CD14-positive monocyte (primary cell): Measurements from ENCODE around the gene CCND1. TPM values are rescaled to one million over a fixed set of nuclear protein-coding genes. Genes with fewer than 3 reads are reported as not detected.

ENCODE experiments used
- DNase-seq, 3 donors: peaks; one replicate each; pipeline ENCODE4 v3.0.0-alpha.2; 2011 to 2022
- H2AFZ ChIP-seq: 2 replicates; pipeline ENCODE4 v1.6.0; 2012; ENCODE audit warnings: mild to moderate bottlenecking, low read depth, low read length, inconsistent platforms; ENCODE audit not compliant: insufficient read depth, poor library complexity, severe bottlenecking
- H3K27ac ChIP-seq, 2 donors: 1 replicate in 1 of 2; 2 replicates in 1 of 2; pipeline ENCODE4 v1.5.1; 2012 to 2013; ENCODE audit warnings: low read length in 2 of 2, control low read depth in 1 of 2, inconsistent platforms in 1 of 2, low read depth in 1 of 2, mild to moderate bottlenecking in 1 of 2
- H3K27me3 ChIP-seq, 2 donors: one replicate each; pipeline versions ENCODE4 v1.6.0 to v1.6.1; 2011 to 2013; ENCODE audit warnings: low read length in 2 of 2; ENCODE audit not compliant: control insufficient read depth in 2 of 2, insufficient read depth in 2 of 2
- H3K36me3 ChIP-seq, 2 donors: replicated peaks in 1 of 2; 1 replicate in 1 of 2; 2 replicates in 1 of 2; pipeline versions ENCODE4 v1.5.1 to v1.6.1; 2012 to 2013; ENCODE audit warnings: low read length in 2 of 2, control low read depth in 1 of 2, inconsistent platforms in 1 of 2, mild to moderate bottlenecking in 1 of 2; ENCODE audit not compliant: insufficient read depth in 2 of 2, control insufficient read depth in 1 of 2
- H3K4me1 ChIP-seq, 2 donors: 1 replicate in 1 of 2; 2 replicates in 1 of 2; pipeline versions ENCODE4 v1.5.1 to v1.6.1; 2012 to 2013; ENCODE audit warnings: low read length in 2 of 2, control low read depth in 1 of 2, inconsistent platforms in 1 of 2, mild to moderate bottlenecking in 1 of 2, moderate library complexity in 1 of 2; ENCODE audit not compliant: insufficient read depth in 2 of 2, control insufficient read depth in 1 of 2
- H3K4me2 ChIP-seq: replicated peaks from 2 replicates; pipeline ENCODE3; 2012; ENCODE audit warnings: low read length, moderate library complexity, mild to moderate bottlenecking; ENCODE audit not compliant: poor library complexity, severe bottlenecking; ENCODE audit errors: extremely low read depth
- H3K4me3 ChIP-seq, 3 experiments: fragments of 200-600 bp in 1 of 3; sonication (generic) in 1 of 3; replicated peaks in 1 of 3; 1 replicate in 2 of 3; 2 replicates in 1 of 3; pipeline ENCODE4 v1.5.1; 2011 to 2013; ENCODE audit warnings: low read length in 3 of 3, mild to moderate bottlenecking in 3 of 3, control low read depth in 2 of 3, low read depth in 2 of 3, inconsistent platforms in 1 of 3, moderate library complexity in 1 of 3
- H3K79me2 ChIP-seq: 2 replicates; pipeline ENCODE4 v1.6.0; 2012; ENCODE audit warnings: mild to moderate bottlenecking, control low read depth, inconsistent platforms, low read length, moderate library complexity; ENCODE audit not compliant: insufficient read depth
- H3K9ac ChIP-seq: 2 replicates; pipeline ENCODE4 v1.6.0; 2017; ENCODE audit warnings: low read length, mild to moderate bottlenecking; ENCODE audit not compliant: insufficient read depth, poor library complexity, severe bottlenecking
- H3K9me3 ChIP-seq, 2 donors: replicated peaks in 1 of 2; 1 replicate in 1 of 2; 2 replicates in 1 of 2; pipeline versions ENCODE4 v1.5.1 to v1.6.1; 2012 to 2013; ENCODE audit warnings: low read length in 2 of 2, control low read depth in 1 of 2; ENCODE audit not compliant: control insufficient read depth in 1 of 2, insufficient read depth in 1 of 2
- H4K20me1 ChIP-seq: 2 replicates; pipeline ENCODE4 v1.6.0; 2012; ENCODE audit warnings: mild to moderate bottlenecking, low read length, control low read depth, moderate library complexity; ENCODE audit not compliant: insufficient read depth
- H3K27ac Mint-ChIP-seq, 7 donors: one replicate each; pipeline ENCODE4 v1.8.0; 2020; ENCODE audit warnings: mild to moderate bottlenecking in 7 of 7, mixed read lengths in 7 of 7, moderate library complexity in 6 of 7, inconsistent platforms in 2 of 7
- H3K27me3 Mint-ChIP-seq, 3 donors: one replicate each; pipeline ENCODE4 v1.8.0; 2021 to 2022; ENCODE audit warnings: low read depth in 3 of 3, mild to moderate bottlenecking in 3 of 3, mixed read lengths in 3 of 3, moderate library complexity in 3 of 3, inconsistent platforms in 1 of 3
- H3K36me3 Mint-ChIP-seq, 2 donors: one replicate each; pipeline ENCODE4 v1.8.0; 2020; ENCODE audit warnings: mixed read lengths in 2 of 2, inconsistent platforms in 1 of 2, mild to moderate bottlenecking in 1 of 2
- H3K4me1 Mint-ChIP-seq: one replicate; pipeline ENCODE4 v1.8.0; 2020; ENCODE audit warnings: mild to moderate bottlenecking, mixed read lengths
- H3K4me3 Mint-ChIP-seq, 2 donors: one replicate each; pipeline ENCODE4 v1.8.0; 2020; ENCODE audit warnings: mild to moderate bottlenecking in 2 of 2, mixed read lengths in 2 of 2, moderate library complexity in 1 of 2
- H3K9me3 Mint-ChIP-seq, 7 donors: one replicate each; pipeline ENCODE4 v1.8.0; 2020 to 2022; ENCODE audit warnings: mixed read lengths in 7 of 7, mild to moderate bottlenecking in 6 of 7, moderate library complexity in 6 of 7, inconsistent platforms in 2 of 7
- WGBS: methylation state at CpG from one replicate; pipeline ENCODE4 v1.1.5; 2013; ENCODE audit warnings: missing lambda C conversion rate; ENCODE audit not compliant: insufficient coverage; 5-methylcytosine and 5-hydroxymethylcytosine counted together
- intact Hi-C, 2 donors: fragments of 100-400 bp; cut with micrococcal nuclease; formaldehyde crosslinking; loops; one replicate each; pipeline versions ENCODE4 v1.15.0 to v1.15.1; 2023
- polyA plus RNA-seq, 3 donors: library from polyadenylated mRNA; depleted of rRNA in 1 of 3; unstranded in 2 of 3; stranded (reverse) in 1 of 3; fragments of 300-500 nt in 2 of 3; fragments of >200 nt in 1 of 3; fragmentation: Illumina TruSeq in 2 of 3; gene quantifications; 1 replicate in 2 of 3; 2 replicates in 1 of 3; pipeline ENCODE4 v1.2.3, GENCODE V29; 2012 to 2021
- TF ChIP-seq, protein P1 (sequence below): fragments of 200-600 bp; IDR thresholded peaks from one replicate; pipeline ENCODE4 v1.8.0; 2022; ENCODE audit warnings: antibody characterized with exemption, mild to moderate bottlenecking

CCND1 gene
- polyA plus RNA-seq, 3 donors = 0.01 TPM; not detected in 2

- no peaks in the 10 kb centered on the region for H4K20me1 ChIP-seq
- no peak overlapping the region for H3K4me3 Mint-ChIP-seq
- no peaks in the 10 kb centered on the region for H3K9me3 ChIP-seq
- TF ChIP-seq, protein P1, sequence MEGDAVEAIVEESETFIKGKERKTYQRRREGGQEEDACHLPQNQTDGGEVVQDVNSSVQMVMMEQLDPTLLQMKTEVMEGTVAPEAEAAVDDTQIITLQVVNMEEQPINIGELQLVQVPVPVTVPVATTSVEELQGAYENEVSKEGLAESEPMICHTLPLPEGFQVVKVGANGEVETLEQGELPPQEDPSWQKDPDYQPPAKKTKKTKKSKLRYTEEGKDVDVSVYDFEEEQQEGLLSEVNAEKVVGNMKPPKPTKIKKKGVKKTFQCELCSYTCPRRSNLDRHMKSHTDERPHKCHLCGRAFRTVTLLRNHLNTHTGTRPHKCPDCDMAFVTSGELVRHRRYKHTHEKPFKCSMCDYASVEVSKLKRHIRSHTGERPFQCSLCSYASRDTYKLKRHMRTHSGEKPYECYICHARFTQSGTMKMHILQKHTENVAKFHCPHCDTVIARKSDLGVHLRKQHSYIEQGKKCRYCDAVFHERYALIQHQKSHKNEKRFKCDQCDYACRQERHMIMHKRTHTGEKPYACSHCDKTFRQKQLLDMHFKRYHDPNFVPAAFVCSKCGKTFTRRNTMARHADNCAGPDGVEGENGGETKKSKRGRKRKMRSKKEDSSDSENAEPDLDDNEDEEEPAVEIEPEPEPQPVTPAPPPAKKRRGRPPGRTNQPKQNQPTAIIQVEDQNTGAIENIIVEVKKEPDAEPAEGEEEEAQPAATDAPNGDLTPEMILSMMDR = no peak
- no peak overlapping the region for H3K27ac Mint-ChIP-seq
- no peak overlapping the region for H3K27ac ChIP-seq
- peaks cover 0 to 9% (median 7%) of the 10 kb centered on the region in 3 donors for H3K27me3 Mint-ChIP-seq
- H3K4me1 Mint-ChIP-seq = no peaks in the 10 kb centered on the region
- DNase-seq = no peak
- peaks cover 0 to 3% (median 0%) of the 10 kb centered on the region in 7 donors for H3K9me3 Mint-ChIP-seq
- H3K4me1 ChIP-seq = no peaks in the 10 kb centered on the region
- no peak overlapping the region for H3K9ac ChIP-seq
- H3K36me3 ChIP-seq = no peaks in the 10 kb centered on the region
- no peaks in the 10 kb centered on the region for H3K27me3 ChIP-seq
- no peak overlapping the region for H2AFZ ChIP-seq
- 96% methylated on average over 15 of the region's 16 CpGs for WGBS
- no peak overlapping the region for H3K4me2 ChIP-seq
- H3K4me3 ChIP-seq = no peak overlapping the region
- H3K79me2 ChIP-seq = no peaks in the 10 kb centered on the region
- H3K36me3 Mint-ChIP-seq = no peaks in the 10 kb centered on the region
- intact Hi-C loops = no loop called here
Observed at GRCh38 chr11:69615545-69616278, 25.2 kb upstream of the CCND1 start.

- Histone ChIP-seq H2AFZ (no peak overlapping the region), H3K27me3 (no peaks in the 10 kb centered on the region), H3K79me2 (no peaks in the 10 kb centered on the region), H3K4me2 (no peak overlapping the region), H3K4me1 (no peaks in the 10 kb centered on the region), H4K20me1 (no peaks in the 10 kb centered on the region), H3K4me3 (no peak overlapping the region), H3K9me3 (no peaks in the 10 kb centered on the region), H3K27ac (no peak overlapping the region), H3K9ac (no peak overlapping the region), H3K36me3 (no peaks in the 10 kb centered on the region)
- WGBS = 91% methylated on average over 3 of the region's 4 CpGs
- Mint-ChIP-seq H3K27ac (no peak overlapping the region), H3K9me3 (peaks cover 0 to 5% (median 0%) of the 10 kb centered on the region in 7 donors), H3K4me3 (no peak overlapping the region), H3K4me1 (no peaks in the 10 kb centered on the region), H3K36me3 (no peaks in the 10 kb centered on the region), H3K27me3 (peaks cover 0 to 10% (median 9%) of the 10 kb centered on the region in 3 donors)
- TF ChIP-seq, protein P1 = no peak
- intact Hi-C loops = no loop called here
- no peak for DNase-seq
Observed at GRCh38 chr11:69617220-69617619, 23.7 kb upstream of the CCND1 start.
